HepG2 (cell line): ENCODE measurements around the gene COMMD9. TPM values are rescaled to one million over a fixed set of nuclear protein-coding genes. Genes with fewer than 3 reads are reported as not detected.

Experiments
- ARHGAP35 ChIP-seq: sonication (generic); formaldehyde crosslinking; IDR thresholded peaks from 2 replicates; pipeline ENCODE4 v1.9.0; 2022; ENCODE audit warnings: mild to moderate bottlenecking, inconsistent platforms, moderate library complexity, missing genetic modification reagents, borderline replicate concordance
- ATAD3A ChIP-seq: sonication (generic); formaldehyde crosslinking; IDR thresholded peaks from 2 replicates; pipeline ENCODE4 v1.4.0; 2020; ENCODE audit warnings: missing genetic modification reagents
- ATF7 ChIP-seq, 2 experiments: fragments of 450-650 bp in 1 of 2; sonication (generic) in 1 of 2; formaldehyde crosslinking in 1 of 2; IDR thresholded peaks; 2 replicates each; pipeline versions ENCODE4 v1.4.0 to v1.6.1; 2016 to 2020; ENCODE audit warnings: antibody characterized with exemption in 1 of 2, mild to moderate bottlenecking in 1 of 2, missing genetic modification reagents in 1 of 2
- CHD4 ChIP-seq: fragments of 200-600 bp; sonication (generic); IDR thresholded peaks from 2 replicates; pipeline ENCODE4 v1.7.0; 2017; ENCODE audit warnings: mild to moderate bottlenecking, low read length, borderline replicate concordance
- KDM3A ChIP-seq: IDR thresholded peaks from 2 replicates; pipeline ENCODE4 v1.6.1; 2018; ENCODE audit warnings: low read depth, missing compliant biosample characterization
- KDM4B ChIP-seq: sonication (generic); formaldehyde crosslinking; IDR thresholded peaks from 2 replicates; pipeline ENCODE4 v1.4.0; 2020; ENCODE audit warnings: missing genetic modification reagents
- KDM6A ChIP-seq: IDR thresholded peaks from 2 replicates; pipeline ENCODE4 v1.6.1; 2016; ENCODE audit warnings: low read depth
- SSRP1 ChIP-seq: IDR thresholded peaks from 2 replicates; pipeline ENCODE4 v1.6.1; 2016; ENCODE audit warnings: control low read depth
- TBX3 ChIP-seq: fragments of 450-650 bp; IDR thresholded peaks from 2 replicates; pipeline ENCODE4 v1.6.1; 2017; ENCODE audit warnings: antibody characterized with exemption, mild to moderate bottlenecking, inconsistent platforms, borderline replicate concordance
- TOE1 ChIP-seq: sonication (generic); formaldehyde crosslinking; IDR thresholded peaks from 2 replicates; pipeline ENCODE4 v1.4.0; 2020; ENCODE audit warnings: mild to moderate bottlenecking, missing genetic modification reagents
- XBP1 ChIP-seq: sonication (generic); formaldehyde crosslinking; IDR thresholded peaks from 2 replicates; pipeline ENCODE4 v1.5.0; 2020; ENCODE audit warnings: missing genetic modification reagents
- ZNF10 ChIP-seq: sonication (generic); formaldehyde crosslinking; IDR thresholded peaks from 2 replicates; pipeline ENCODE4 v1.4.0; 2020; ENCODE audit warnings: mild to moderate bottlenecking, low read depth, missing genetic modification reagents, borderline replicate concordance
- ZNF543 ChIP-seq: sonication (generic); formaldehyde crosslinking; IDR thresholded peaks from 2 replicates; pipeline ENCODE4 v1.4.0; 2020; ENCODE audit warnings: mild to moderate bottlenecking, missing genetic modification reagents
- ZNF558 ChIP-seq: sonication (generic); formaldehyde crosslinking; IDR thresholded peaks from 2 replicates; pipeline ENCODE4 v1.9.0; 2022; ENCODE audit warnings: mild to moderate bottlenecking, missing genetic modification reagents, borderline replicate concordance
- ZNF564 ChIP-seq: sonication (generic); formaldehyde crosslinking; IDR thresholded peaks from 2 replicates; pipeline ENCODE4 v1.8.1; 2023; ENCODE audit warnings: mild to moderate bottlenecking, missing genetic modification reagents
- ZNF850 ChIP-seq: sonication (generic); formaldehyde crosslinking; conservative IDR thresholded peaks from 2 replicates; pipeline ENCODE4 v1.9.0; 2021; ENCODE audit warnings: mild to moderate bottlenecking, missing genetic modification reagents
- ZZZ3 ChIP-seq: sonication (generic); formaldehyde crosslinking; IDR thresholded peaks from 2 replicates; pipeline ENCODE4 v1.4.0; 2020; ENCODE audit warnings: missing genetic modification reagents, mild to moderate bottlenecking, borderline replicate concordance
- polyA plus RNA-seq, 8 experiments: library from polyadenylated mRNA; depleted of rRNA in 3 of 8; stranded (reverse) in 7 of 8; unstranded in 1 of 8; fragments of >200 nt; fragmentation: Illumina TruSeq in 4 of 8; extraction: Trizol in 4 of 8; gene quantifications; 2 replicates each; pipeline versions ENCODE4 v1.2.1 to v1.2.3, GENCODE V29; 2011 to 2016; ENCODE audit warnings: low read depth in 4 of 8, missing spikeins in 1 of 8, mixed read lengths in 1 of 8; ENCODE audit not compliant: insufficient read depth in 1 of 8
- total RNA-seq, 5 experiments: library from RNA; depleted of rRNA; stranded (reverse); fragments of >200 nt; fragmentation: Illumina TruSeq; extraction: Trizol; gene quantifications; 2 replicates each; pipeline ENCODE4 v1.2.3, GENCODE V29; 2016; ENCODE audit warnings: low read depth in 1 of 5
- TF ChIP-seq, protein P1 (sequence below): IDR thresholded peaks from 2 replicates; pipeline ENCODE4 v1.6.1; 2016; ENCODE audit warnings: low read depth, missing genetic modification reagents, missing compliant biosample characterization
- TF ChIP-seq, protein P2 (sequence below): sonication (generic); formaldehyde crosslinking; conservative IDR thresholded peaks from 2 replicates; pipeline ENCODE4 v1.4.0; 2020; ENCODE audit warnings: missing genetic modification reagents
- TF ChIP-seq, protein P3 (sequence below): sonication (generic); formaldehyde crosslinking; IDR thresholded peaks from 2 replicates; pipeline ENCODE4 v1.5.1; 2020; ENCODE audit warnings: missing genetic modification reagents, mild to moderate bottlenecking, borderline replicate concordance
- TF ChIP-seq, protein P4 (sequence below): IDR thresholded peaks from 2 replicates; pipeline ENCODE4 v1.6.1; 2016; ENCODE audit warnings: low read depth, borderline replicate concordance

COMMD9 gene
- total and polyA plus RNA-seq, 2 of the 13 experiments (the other 11 are each of a cell fraction or from before 2014, with no cell fraction given): 47.3 to 76.7 TPM

DNA sequence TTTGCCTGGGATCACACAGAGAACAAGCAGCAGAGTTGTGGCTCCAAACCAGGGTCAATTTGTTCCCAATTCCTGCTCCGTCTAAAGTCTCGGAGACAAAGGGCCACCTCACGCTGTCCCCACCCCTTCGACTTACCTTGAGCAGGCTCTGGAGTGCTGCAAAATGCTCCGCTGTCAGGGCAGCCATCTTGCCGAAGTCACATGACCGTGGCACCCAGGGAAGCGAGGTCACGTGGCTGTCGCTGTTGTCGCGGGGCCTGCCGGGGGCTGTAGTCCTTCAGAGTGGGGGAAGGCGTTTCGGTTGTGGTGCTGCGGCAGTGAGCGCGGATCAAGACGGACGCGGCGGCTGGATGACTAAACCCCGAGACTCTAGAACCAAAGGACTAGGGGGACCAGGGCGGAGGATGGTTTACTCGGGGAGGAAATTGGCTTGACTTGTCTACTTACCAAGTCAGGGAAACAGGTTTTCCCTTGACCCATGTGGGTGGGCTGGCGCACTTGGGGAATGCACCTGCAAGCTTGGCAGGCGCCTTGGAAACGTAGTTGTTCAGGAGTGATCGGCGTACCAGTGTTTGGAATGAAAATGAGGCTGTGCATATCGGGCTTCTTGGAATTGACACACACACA lies at the start of gene COMMD9 (continued):
- TF ChIP-seq CHD4 (no peak), KDM3A (CRISPR knock-in tag) (peak; percentile 67; the same call in 1 of the 2 replicates), ZNF543 (no peak), ZNF10 (CRISPR knock-in tag) (no peak), KDM6A (no peak), SSRP1 (CRISPR knock-in tag) (no peak), XBP1 (CRISPR knock-in tag) (no peak), ZNF850 (CRISPR knock-in tag) (no peak), ZNF564 (0 out of 2 replicates have a peak, but pooled peaks have one; percentile 68), KDM4B (peak; percentile 12; the same call in 1 of the 2 replicates), ZNF558 (CRISPR knock-in tag) (0 out of 2 replicates have a peak, but pooled peaks have one; percentile 76), ZZZ3 (CRISPR knock-in tag) (peak; percentile 79; the same call in 1 of the 2 replicates), TOE1 (CRISPR knock-in tag) (no peak), ATF7 (IDR thresholded peaks at IDR 0.05) (no peak), ATF7 (CRISPR knock-in tag; IDR thresholded peaks at IDR 0.05) (no peak), TBX3 (no peak), ATAD3A (no peak), ARHGAP35 (CRISPR knock-in tag) (peak; percentile 66; the same call in 1 of the 2 replicates)
- TF ChIP-seq, protein P1, sequence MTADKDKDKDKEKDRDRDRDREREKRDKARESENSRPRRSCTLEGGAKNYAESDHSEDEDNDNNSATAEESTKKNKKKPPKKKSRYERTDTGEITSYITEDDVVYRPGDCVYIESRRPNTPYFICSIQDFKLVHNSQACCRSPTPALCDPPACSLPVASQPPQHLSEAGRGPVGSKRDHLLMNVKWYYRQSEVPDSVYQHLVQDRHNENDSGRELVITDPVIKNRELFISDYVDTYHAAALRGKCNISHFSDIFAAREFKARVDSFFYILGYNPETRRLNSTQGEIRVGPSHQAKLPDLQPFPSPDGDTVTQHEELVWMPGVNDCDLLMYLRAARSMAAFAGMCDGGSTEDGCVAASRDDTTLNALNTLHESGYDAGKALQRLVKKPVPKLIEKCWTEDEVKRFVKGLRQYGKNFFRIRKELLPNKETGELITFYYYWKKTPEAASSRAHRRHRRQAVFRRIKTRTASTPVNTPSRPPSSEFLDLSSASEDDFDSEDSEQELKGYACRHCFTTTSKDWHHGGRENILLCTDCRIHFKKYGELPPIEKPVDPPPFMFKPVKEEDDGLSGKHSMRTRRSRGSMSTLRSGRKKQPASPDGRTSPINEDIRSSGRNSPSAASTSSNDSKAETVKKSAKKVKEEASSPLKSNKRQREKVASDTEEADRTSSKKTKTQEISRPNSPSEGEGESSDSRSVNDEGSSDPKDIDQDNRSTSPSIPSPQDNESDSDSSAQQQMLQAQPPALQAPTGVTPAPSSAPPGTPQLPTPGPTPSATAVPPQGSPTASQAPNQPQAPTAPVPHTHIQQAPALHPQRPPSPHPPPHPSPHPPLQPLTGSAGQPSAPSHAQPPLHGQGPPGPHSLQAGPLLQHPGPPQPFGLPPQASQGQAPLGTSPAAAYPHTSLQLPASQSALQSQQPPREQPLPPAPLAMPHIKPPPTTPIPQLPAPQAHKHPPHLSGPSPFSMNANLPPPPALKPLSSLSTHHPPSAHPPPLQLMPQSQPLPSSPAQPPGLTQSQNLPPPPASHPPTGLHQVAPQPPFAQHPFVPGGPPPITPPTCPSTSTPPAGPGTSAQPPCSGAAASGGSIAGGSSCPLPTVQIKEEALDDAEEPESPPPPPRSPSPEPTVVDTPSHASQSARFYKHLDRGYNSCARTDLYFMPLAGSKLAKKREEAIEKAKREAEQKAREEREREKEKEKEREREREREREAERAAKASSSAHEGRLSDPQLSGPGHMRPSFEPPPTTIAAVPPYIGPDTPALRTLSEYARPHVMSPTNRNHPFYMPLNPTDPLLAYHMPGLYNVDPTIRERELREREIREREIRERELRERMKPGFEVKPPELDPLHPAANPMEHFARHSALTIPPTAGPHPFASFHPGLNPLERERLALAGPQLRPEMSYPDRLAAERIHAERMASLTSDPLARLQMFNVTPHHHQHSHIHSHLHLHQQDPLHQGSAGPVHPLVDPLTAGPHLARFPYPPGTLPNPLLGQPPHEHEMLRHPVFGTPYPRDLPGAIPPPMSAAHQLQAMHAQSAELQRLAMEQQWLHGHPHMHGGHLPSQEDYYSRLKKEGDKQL (CRISPR knock-in tag): no peak
- TF ChIP-seq, protein P2, sequence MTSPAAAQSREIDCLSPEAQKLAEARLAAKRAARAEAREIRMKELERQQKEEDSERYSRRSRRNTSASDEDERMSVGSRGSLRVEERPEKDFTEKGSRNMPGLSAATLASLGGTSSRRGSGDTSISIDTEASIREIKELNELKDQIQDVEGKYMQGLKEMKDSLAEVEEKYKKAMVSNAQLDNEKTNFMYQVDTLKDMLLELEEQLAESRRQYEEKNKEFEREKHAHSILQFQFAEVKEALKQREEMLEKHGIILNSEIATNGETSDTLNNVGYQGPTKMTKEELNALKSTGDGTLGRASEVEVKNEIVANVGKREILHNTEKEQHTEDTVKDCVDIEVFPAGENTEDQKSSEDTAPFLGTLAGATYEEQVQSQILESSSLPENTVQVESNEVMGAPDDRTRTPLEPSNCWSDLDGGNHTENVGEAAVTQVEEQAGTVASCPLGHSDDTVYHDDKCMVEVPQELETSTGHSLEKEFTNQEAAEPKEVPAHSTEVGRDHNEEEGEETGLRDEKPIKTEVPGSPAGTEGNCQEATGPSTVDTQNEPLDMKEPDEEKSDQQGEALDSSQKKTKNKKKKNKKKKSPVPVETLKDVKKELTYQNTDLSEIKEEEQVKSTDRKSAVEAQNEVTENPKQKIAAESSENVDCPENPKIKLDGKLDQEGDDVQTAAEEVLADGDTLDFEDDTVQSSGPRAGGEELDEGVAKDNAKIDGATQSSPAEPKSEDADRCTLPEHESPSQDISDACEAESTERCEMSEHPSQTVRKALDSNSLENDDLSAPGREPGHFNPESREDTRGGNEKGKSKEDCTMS (CRISPR knock-in tag): no peak
- TF ChIP-seq, protein P3, sequence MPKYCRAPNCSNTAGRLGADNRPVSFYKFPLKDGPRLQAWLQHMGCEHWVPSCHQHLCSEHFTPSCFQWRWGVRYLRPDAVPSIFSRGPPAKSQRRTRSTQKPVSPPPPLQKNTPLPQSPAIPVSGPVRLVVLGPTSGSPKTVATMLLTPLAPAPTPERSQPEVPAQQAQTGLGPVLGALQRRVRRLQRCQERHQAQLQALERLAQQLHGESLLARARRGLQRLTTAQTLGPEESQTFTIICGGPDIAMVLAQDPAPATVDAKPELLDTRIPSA (CRISPR knock-in tag): no peak
- TF ChIP-seq, protein P4, sequence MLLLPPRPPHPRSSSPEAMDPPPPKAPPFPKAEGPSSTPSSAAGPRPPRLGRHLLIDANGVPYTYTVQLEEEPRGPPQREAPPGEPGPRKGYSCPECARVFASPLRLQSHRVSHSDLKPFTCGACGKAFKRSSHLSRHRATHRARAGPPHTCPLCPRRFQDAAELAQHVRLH (CRISPR knock-in tag): peak; percentile 67; the same call in 1 of the 2 replicates
